Measurements from ENCODE around the gene YPEL5.

The YPEL5 gene

GRCh38 chr2:30190637-30191036, 43.8 kb downstream of the YPEL5 start:
- no peaks in the 10 kb centered on the region for H3K27me3 ChIP-seq (ENCODE audit: low read length)
- H3K4me3 ChIP-seq (ENCODE audit: insufficient read depth, low read length, poor library complexity, severe bottlenecking): no peak overlapping the region
- TF ChIP-seq EZH2phosphoT487 (conservative IDR thresholded peaks at IDR 0.05; ENCODE audit: low read length) (no peak), CTCF (IDR thresholded peaks at IDR 0.05; ENCODE audit: insufficient read depth, low read length, poor library complexity, severe bottlenecking) (no peak)
- H3K4me2 ChIP-seq (ENCODE audit: low read depth, low read length, poor library complexity, severe bottlenecking): no peak overlapping the region
- no peaks in the 10 kb centered on the region for H3F3A ChIP-seq (ENCODE audit: insufficient read depth)
- H3K9ac ChIP-seq (ENCODE audit: low read length): no peak overlapping the region
- H3K79me2 ChIP-seq (ENCODE audit: insufficient read depth, low read length): no peaks in the 10 kb centered on the region
- no peaks in the 10 kb centered on the region for H3K9me3 ChIP-seq (ENCODE audit: insufficient read depth, low read length)
- no peaks in the 10 kb centered on the region for H3K9me2 ChIP-seq (replicated peaks; ENCODE audit: insufficient read depth, low read length)
- H3K27ac ChIP-seq (ENCODE audit: low read depth, low read length): no peak overlapping the region
- no peaks in the 10 kb centered on the region for H4K20me1 ChIP-seq (ENCODE audit: low read depth, low read length)
- H2AFZ ChIP-seq (ENCODE audit: low read depth, low read length, severe bottlenecking): no peak overlapping the region
- H3K36me3 ChIP-seq (ENCODE audit: low read length): no peaks in the 10 kb centered on the region

GRCh38 chr2:30191107-30191506, 44.3 kb downstream of the YPEL5 start:
- H3K9ac ChIP-seq (ENCODE audit: low read length): no peak overlapping the region
- H3K27me3 ChIP-seq (ENCODE audit: low read length): no peaks in the 10 kb centered on the region
- no peak overlapping the region for H3K4me2 ChIP-seq (ENCODE audit: low read depth, low read length, poor library complexity, severe bottlenecking)
- H3K79me2 ChIP-seq (ENCODE audit: insufficient read depth, low read length): no peaks in the 10 kb centered on the region
- H4K20me1 ChIP-seq (ENCODE audit: low read depth, low read length): no peaks in the 10 kb centered on the region
- H3K27ac ChIP-seq (ENCODE audit: low read depth, low read length): no peak overlapping the region
- no peaks in the 10 kb centered on the region for H3K36me3 ChIP-seq (ENCODE audit: low read length)
- H3K9me3 ChIP-seq (ENCODE audit: insufficient read depth, low read length): no peaks in the 10 kb centered on the region
- TF ChIP-seq EZH2phosphoT487 (conservative IDR thresholded peaks at IDR 0.05; ENCODE audit: low read length): no peak
- TF ChIP-seq CTCF (IDR thresholded peaks at IDR 0.05; ENCODE audit: insufficient read depth, low read length, poor library complexity, severe bottlenecking): no peak
- H2AFZ ChIP-seq (ENCODE audit: low read depth, low read length, severe bottlenecking): no peak overlapping the region
- no peaks in the 10 kb centered on the region for H3F3A ChIP-seq (ENCODE audit: insufficient read depth)
- no peaks in the 10 kb centered on the region for H3K9me2 ChIP-seq (replicated peaks; ENCODE audit: insufficient read depth, low read length)
- no peak overlapping the region for H3K4me3 ChIP-seq (ENCODE audit: insufficient read depth, low read length, poor library complexity, severe bottlenecking)

GRCh38 chr2:30191819-30192271, 45.0 kb downstream of the YPEL5 start:
- H3K9me3 ChIP-seq (ENCODE audit: insufficient read depth, low read length): no peaks in the 10 kb centered on the region
- no peaks in the 10 kb centered on the region for H3K79me2 ChIP-seq (ENCODE audit: insufficient read depth, low read length)
- H3K36me3 ChIP-seq (ENCODE audit: low read length): no peaks in the 10 kb centered on the region
- H3K27ac ChIP-seq (ENCODE audit: low read depth, low read length): no peak overlapping the region
- no peak overlapping the region for H3K9ac ChIP-seq (ENCODE audit: low read length)
- H3K9me2 ChIP-seq (replicated peaks; ENCODE audit: insufficient read depth, low read length): no peaks in the 10 kb centered on the region
- H3F3A ChIP-seq (ENCODE audit: insufficient read depth): no peaks in the 10 kb centered on the region
- no peaks in the 10 kb centered on the region for H4K20me1 ChIP-seq (ENCODE audit: low read depth, low read length)
- no peak overlapping the region for H3K4me3 ChIP-seq (ENCODE audit: insufficient read depth, low read length, poor library complexity, severe bottlenecking)
- no peaks in the 10 kb centered on the region for H3K27me3 ChIP-seq (ENCODE audit: low read length)
- no peak overlapping the region for H3K4me2 ChIP-seq (ENCODE audit: low read depth, low read length, poor library complexity, severe bottlenecking)
- TF ChIP-seq CTCF (IDR thresholded peaks at IDR 0.05; ENCODE audit: insufficient read depth, low read length, poor library complexity, severe bottlenecking): no peak
- TF ChIP-seq EZH2phosphoT487 (conservative IDR thresholded peaks at IDR 0.05; ENCODE audit: low read length): no peak
- H2AFZ ChIP-seq (ENCODE audit: low read depth, low read length, severe bottlenecking): no peak overlapping the region

Data from SU-DHL-6 (cell line).